CD14-positive monocyte (primary cell): ENCODE data around the gene TMEM203. TPM values are rescaled to one million over a fixed set of nuclear protein-coding genes. Genes with fewer than 3 reads are reported as not detected.

Experiments used
- DNase-seq, 3 donors: peaks; one replicate each; pipeline ENCODE4 v3.0.0-alpha.2; 2011 to 2022
- H2AFZ ChIP-seq: 2 replicates; pipeline ENCODE4 v1.6.0; 2012; ENCODE audit warnings: mild to moderate bottlenecking, low read depth, low read length, inconsistent platforms; ENCODE audit not compliant: insufficient read depth, poor library complexity, severe bottlenecking
- H3K27ac ChIP-seq, 2 donors: 1 replicate in 1 of 2; 2 replicates in 1 of 2; pipeline ENCODE4 v1.5.1; 2012 to 2013; ENCODE audit warnings: low read length in 2 of 2, control low read depth in 1 of 2, inconsistent platforms in 1 of 2, low read depth in 1 of 2, mild to moderate bottlenecking in 1 of 2
- H3K27me3 ChIP-seq, 2 donors: one replicate each; pipeline versions ENCODE4 v1.6.0 to v1.6.1; 2011 to 2013; ENCODE audit warnings: low read length in 2 of 2; ENCODE audit not compliant: control insufficient read depth in 2 of 2, insufficient read depth in 2 of 2
- H3K36me3 ChIP-seq, 2 donors: replicated peaks in 1 of 2; 1 replicate in 1 of 2; 2 replicates in 1 of 2; pipeline versions ENCODE4 v1.5.1 to v1.6.1; 2012 to 2013; ENCODE audit warnings: low read length in 2 of 2, control low read depth in 1 of 2, inconsistent platforms in 1 of 2, mild to moderate bottlenecking in 1 of 2; ENCODE audit not compliant: insufficient read depth in 2 of 2, control insufficient read depth in 1 of 2
- H3K4me1 ChIP-seq, 2 donors: 1 replicate in 1 of 2; 2 replicates in 1 of 2; pipeline versions ENCODE4 v1.5.1 to v1.6.1; 2012 to 2013; ENCODE audit warnings: low read length in 2 of 2, control low read depth in 1 of 2, inconsistent platforms in 1 of 2, mild to moderate bottlenecking in 1 of 2, moderate library complexity in 1 of 2; ENCODE audit not compliant: insufficient read depth in 2 of 2, control insufficient read depth in 1 of 2
- H3K4me2 ChIP-seq: replicated peaks from 2 replicates; pipeline ENCODE3; 2012; ENCODE audit warnings: low read length, moderate library complexity, mild to moderate bottlenecking; ENCODE audit not compliant: poor library complexity, severe bottlenecking; ENCODE audit errors: extremely low read depth
- H3K4me3 ChIP-seq, 3 experiments: fragments of 200-600 bp in 1 of 3; sonication (generic) in 1 of 3; replicated peaks in 1 of 3; 1 replicate in 2 of 3; 2 replicates in 1 of 3; pipeline ENCODE4 v1.5.1; 2011 to 2013; ENCODE audit warnings: low read length in 3 of 3, mild to moderate bottlenecking in 3 of 3, control low read depth in 2 of 3, low read depth in 2 of 3, inconsistent platforms in 1 of 3, moderate library complexity in 1 of 3
- H3K79me2 ChIP-seq: 2 replicates; pipeline ENCODE4 v1.6.0; 2012; ENCODE audit warnings: mild to moderate bottlenecking, control low read depth, inconsistent platforms, low read length, moderate library complexity; ENCODE audit not compliant: insufficient read depth
- H3K9ac ChIP-seq: 2 replicates; pipeline ENCODE4 v1.6.0; 2017; ENCODE audit warnings: low read length, mild to moderate bottlenecking; ENCODE audit not compliant: insufficient read depth, poor library complexity, severe bottlenecking
- H3K9me3 ChIP-seq, 2 donors: replicated peaks in 1 of 2; 1 replicate in 1 of 2; 2 replicates in 1 of 2; pipeline versions ENCODE4 v1.5.1 to v1.6.1; 2012 to 2013; ENCODE audit warnings: low read length in 2 of 2, control low read depth in 1 of 2; ENCODE audit not compliant: control insufficient read depth in 1 of 2, insufficient read depth in 1 of 2
- H4K20me1 ChIP-seq: 2 replicates; pipeline ENCODE4 v1.6.0; 2012; ENCODE audit warnings: mild to moderate bottlenecking, low read length, control low read depth, moderate library complexity; ENCODE audit not compliant: insufficient read depth
- H3K27ac Mint-ChIP-seq, 7 donors: one replicate each; pipeline ENCODE4 v1.8.0; 2020; ENCODE audit warnings: mild to moderate bottlenecking in 7 of 7, mixed read lengths in 7 of 7, moderate library complexity in 6 of 7, inconsistent platforms in 2 of 7
- H3K27me3 Mint-ChIP-seq, 3 donors: one replicate each; pipeline ENCODE4 v1.8.0; 2021 to 2022; ENCODE audit warnings: low read depth in 3 of 3, mild to moderate bottlenecking in 3 of 3, mixed read lengths in 3 of 3, moderate library complexity in 3 of 3, inconsistent platforms in 1 of 3
- H3K36me3 Mint-ChIP-seq, 2 donors: one replicate each; pipeline ENCODE4 v1.8.0; 2020; ENCODE audit warnings: mixed read lengths in 2 of 2, inconsistent platforms in 1 of 2, mild to moderate bottlenecking in 1 of 2
- H3K4me1 Mint-ChIP-seq: one replicate; pipeline ENCODE4 v1.8.0; 2020; ENCODE audit warnings: mild to moderate bottlenecking, mixed read lengths
- H3K4me3 Mint-ChIP-seq, 2 donors: one replicate each; pipeline ENCODE4 v1.8.0; 2020; ENCODE audit warnings: mild to moderate bottlenecking in 2 of 2, mixed read lengths in 2 of 2, moderate library complexity in 1 of 2
- H3K9me3 Mint-ChIP-seq, 7 donors: one replicate each; pipeline ENCODE4 v1.8.0; 2020 to 2022; ENCODE audit warnings: mixed read lengths in 7 of 7, mild to moderate bottlenecking in 6 of 7, moderate library complexity in 6 of 7, inconsistent platforms in 2 of 7
- WGBS: methylation state at CpG from one replicate; pipeline ENCODE4 v1.1.5; 2013; ENCODE audit warnings: missing lambda C conversion rate; ENCODE audit not compliant: insufficient coverage; 5-methylcytosine and 5-hydroxymethylcytosine counted together
- intact Hi-C, 2 donors: fragments of 100-400 bp; cut with micrococcal nuclease; formaldehyde crosslinking; loops; one replicate each; pipeline versions ENCODE4 v1.15.0 to v1.15.1; 2023
- polyA plus RNA-seq, 3 donors: library from polyadenylated mRNA; depleted of rRNA in 1 of 3; unstranded in 2 of 3; stranded (reverse) in 1 of 3; fragments of 300-500 nt in 2 of 3; fragments of >200 nt in 1 of 3; fragmentation: Illumina TruSeq in 2 of 3; gene quantifications; 1 replicate in 2 of 3; 2 replicates in 1 of 3; pipeline ENCODE4 v1.2.3, GENCODE V29; 2012 to 2021
- TF ChIP-seq, protein P1 (sequence below): fragments of 200-600 bp; IDR thresholded peaks from one replicate; pipeline ENCODE4 v1.8.0; 2022; ENCODE audit warnings: antibody characterized with exemption, mild to moderate bottlenecking

Gene TMEM203
- polyA plus RNA-seq, 3 donors, result 13.1 to 88.1 (median 76.1) TPM

GRCh38 chr9:137166380-137167229, 38.8 kb downstream of the TMEM203 start:
- Histone ChIP-seq H3K4me2 (no peak overlapping the region), H3K79me2 (no peaks in the 10 kb centered on the region)

GRCh38 chr9:137165250-137165836, 40.1 kb downstream of the TMEM203 start:
- Histone ChIP-seq H3K9me3 (peaks cover 0 to 12% of the 10 kb centered on the region in 2 donors), H3K9ac (no peak overlapping the region), H3K36me3 (no peaks in the 10 kb centered on the region), H2AFZ (no peak overlapping the region), H3K4me1 (peaks cover 3 to 16% of the 10 kb centered on the region in 2 donors), H3K79me2 (no peaks in the 10 kb centered on the region), H3K4me3 (no peak overlapping the region), H3K27me3 (peaks cover 8 to 75% of the 10 kb centered on the region in 2 donors), H3K4me2 (no peak overlapping the region), H4K20me1 (no peaks in the 10 kb centered on the region), H3K27ac (no peak overlapping the region)
- DNase-seq, result no peak
- TF ChIP-seq, protein P1, sequence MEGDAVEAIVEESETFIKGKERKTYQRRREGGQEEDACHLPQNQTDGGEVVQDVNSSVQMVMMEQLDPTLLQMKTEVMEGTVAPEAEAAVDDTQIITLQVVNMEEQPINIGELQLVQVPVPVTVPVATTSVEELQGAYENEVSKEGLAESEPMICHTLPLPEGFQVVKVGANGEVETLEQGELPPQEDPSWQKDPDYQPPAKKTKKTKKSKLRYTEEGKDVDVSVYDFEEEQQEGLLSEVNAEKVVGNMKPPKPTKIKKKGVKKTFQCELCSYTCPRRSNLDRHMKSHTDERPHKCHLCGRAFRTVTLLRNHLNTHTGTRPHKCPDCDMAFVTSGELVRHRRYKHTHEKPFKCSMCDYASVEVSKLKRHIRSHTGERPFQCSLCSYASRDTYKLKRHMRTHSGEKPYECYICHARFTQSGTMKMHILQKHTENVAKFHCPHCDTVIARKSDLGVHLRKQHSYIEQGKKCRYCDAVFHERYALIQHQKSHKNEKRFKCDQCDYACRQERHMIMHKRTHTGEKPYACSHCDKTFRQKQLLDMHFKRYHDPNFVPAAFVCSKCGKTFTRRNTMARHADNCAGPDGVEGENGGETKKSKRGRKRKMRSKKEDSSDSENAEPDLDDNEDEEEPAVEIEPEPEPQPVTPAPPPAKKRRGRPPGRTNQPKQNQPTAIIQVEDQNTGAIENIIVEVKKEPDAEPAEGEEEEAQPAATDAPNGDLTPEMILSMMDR, result no peak
- H3K4me3 Mint-ChIP-seq, result peak overlapping the region in 1 of 2 donors; percentile 20
- peaks cover 0 to 13% (median 4%) of the 10 kb centered on the region in 7 donors for H3K9me3 Mint-ChIP-seq
- no peaks in the 10 kb centered on the region for H3K36me3 Mint-ChIP-seq
- peaks cover 6% of the 10 kb centered on the region for H3K4me1 Mint-ChIP-seq
- 93% methylated on average over 31 of the region's 32 CpGs for WGBS
- peaks cover 56 to 94% (median 79%) of the 10 kb centered on the region in 3 donors for H3K27me3 Mint-ChIP-seq
- intact Hi-C loops, result no loop called here
- H3K27ac Mint-ChIP-seq, result no peak overlapping the region

More at GRCh38 chr9:137166380-137167229, 38.8 kb downstream of the TMEM203 start:
- H3K27me3 Mint-ChIP-seq, result peaks cover 59 to 94% (median 79%) of the 10 kb centered on the region in 3 donors
- Histone ChIP-seq H3K27ac (no peak overlapping the region), H3K27me3 (peaks cover 11 to 78% of the 10 kb centered on the region in 2 donors), H3K4me1 (peaks cover 3 to 16% of the 10 kb centered on the region in 2 donors), H4K20me1 (no peaks in the 10 kb centered on the region), H3K36me3 (no peaks in the 10 kb centered on the region), H3K9me3 (peaks cover 0 to 12% of the 10 kb centered on the region in 2 donors), H2AFZ (no peak overlapping the region), H3K4me3 (no peak overlapping the region), H3K9ac (no peak overlapping the region)
- WGBS, result 72% methylated on average over 22 of the region's 22 CpGs
- peak overlapping the region in 1 of 7 donors; percentile 41 for H3K27ac Mint-ChIP-seq
- H3K36me3 Mint-ChIP-seq, result no peaks in the 10 kb centered on the region
- H3K4me1 Mint-ChIP-seq, result peaks cover 6% of the 10 kb centered on the region
- DNase-seq, result no peak
- peaks cover 0 to 13% (median 4%) of the 10 kb centered on the region in 7 donors for H3K9me3 Mint-ChIP-seq
- TF ChIP-seq, protein P1, result no peak
- intact Hi-C loops, result no loop called here
- peak overlapping the region in 1 of 2 donors; percentile 73 for H3K4me3 Mint-ChIP-seq
